Nephron (organoid): ENCODE results near the gene FIBP.

Source experiments
- H3K27ac Mint-ChIP-seq, 3 experiments: 2 replicates each; pipeline ENCODE4 v1.8.0; 2020; ENCODE audit warnings: mixed read lengths in 3 of 3, mild to moderate bottlenecking in 2 of 3, moderate library complexity in 1 of 3
- H3K27me3 Mint-ChIP-seq: 2 replicates; pipeline ENCODE4 v1.8.0; 2021; ENCODE audit warnings: low read depth, mild to moderate bottlenecking, moderate library complexity, mixed read lengths
- H3K36me3 Mint-ChIP-seq: 2 replicates; pipeline ENCODE4 v1.8.0; 2020; ENCODE audit warnings: low read depth, mixed read lengths
- H3K4me1 Mint-ChIP-seq: 2 replicates; pipeline ENCODE4 v1.8.0; 2020; ENCODE audit warnings: mixed read lengths
- H3K4me3 Mint-ChIP-seq, 3 experiments: 2 replicates each; pipeline ENCODE4 v1.8.0; 2020; ENCODE audit warnings: mild to moderate bottlenecking in 3 of 3, mixed read lengths in 3 of 3, moderate library complexity in 2 of 3
- H3K9me3 Mint-ChIP-seq: 2 replicates; pipeline ENCODE4 v1.8.0; 2020; ENCODE audit warnings: mixed read lengths
- TF ChIP-seq, protein P1 (sequence below), 3 experiments: fragments of 200-600 bp; sonication (generic); IDR thresholded peaks; one replicate each; pipeline ENCODE4 v1.5.0; 2021; ENCODE audit warnings: antibody characterized with exemption in 3 of 3; ENCODE audit not compliant: unreplicated experiment in 3 of 3

Gene FIBP

GRCh38 chr11:65888163-65888814 lies at the start of gene FIBP:
Gene FIBP (minus strand): TSS chr11:65888471. CDS start chr11:65888418, 53 bp downstream.
- H3K9me3 Mint-ChIP-seq = no peaks in the 10 kb centered on the region
- peaks cover 20% of the 10 kb centered on the region for H3K36me3 Mint-ChIP-seq
- TF ChIP-seq, protein P1, sequence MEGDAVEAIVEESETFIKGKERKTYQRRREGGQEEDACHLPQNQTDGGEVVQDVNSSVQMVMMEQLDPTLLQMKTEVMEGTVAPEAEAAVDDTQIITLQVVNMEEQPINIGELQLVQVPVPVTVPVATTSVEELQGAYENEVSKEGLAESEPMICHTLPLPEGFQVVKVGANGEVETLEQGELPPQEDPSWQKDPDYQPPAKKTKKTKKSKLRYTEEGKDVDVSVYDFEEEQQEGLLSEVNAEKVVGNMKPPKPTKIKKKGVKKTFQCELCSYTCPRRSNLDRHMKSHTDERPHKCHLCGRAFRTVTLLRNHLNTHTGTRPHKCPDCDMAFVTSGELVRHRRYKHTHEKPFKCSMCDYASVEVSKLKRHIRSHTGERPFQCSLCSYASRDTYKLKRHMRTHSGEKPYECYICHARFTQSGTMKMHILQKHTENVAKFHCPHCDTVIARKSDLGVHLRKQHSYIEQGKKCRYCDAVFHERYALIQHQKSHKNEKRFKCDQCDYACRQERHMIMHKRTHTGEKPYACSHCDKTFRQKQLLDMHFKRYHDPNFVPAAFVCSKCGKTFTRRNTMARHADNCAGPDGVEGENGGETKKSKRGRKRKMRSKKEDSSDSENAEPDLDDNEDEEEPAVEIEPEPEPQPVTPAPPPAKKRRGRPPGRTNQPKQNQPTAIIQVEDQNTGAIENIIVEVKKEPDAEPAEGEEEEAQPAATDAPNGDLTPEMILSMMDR (IDR thresholded peaks at IDR 0.05; ENCODE audit: unreplicated experiment in 3 of 3) = peak; percentile 68 to 86 (median 84)
- peak within 1 kb of the TSS; percentile 92 to 98 (median 97) for H3K27ac Mint-ChIP-seq
- H3K4me3 Mint-ChIP-seq = peak within 1 kb of the TSS; percentile 88 to 92 (median 90)
- peaks cover 5% of the 10 kb centered on the region for H3K27me3 Mint-ChIP-seq
- H3K4me1 Mint-ChIP-seq = peaks cover 46% of the 10 kb centered on the region

DNA sequence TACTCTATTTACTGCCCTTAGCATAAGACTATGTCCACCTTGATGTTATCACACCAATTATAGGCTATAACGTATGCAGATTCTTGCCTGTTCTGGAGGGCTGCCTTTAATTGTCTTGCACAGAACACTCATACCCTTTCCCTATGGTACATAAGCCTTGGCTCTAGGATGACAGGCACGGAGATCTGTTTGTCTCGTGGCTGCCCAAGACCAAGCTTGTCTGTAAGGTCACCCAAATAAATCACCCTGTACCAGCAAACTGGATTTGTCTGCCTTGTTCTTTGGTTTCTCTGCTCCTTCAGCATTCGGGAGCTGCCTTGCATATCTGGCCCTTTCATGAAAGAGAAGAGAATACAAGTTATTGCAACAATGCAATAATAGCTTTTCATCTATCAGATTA lies 49.5 kb upstream of the FIBP start:
- Mint-ChIP-seq H3K4me3 (no peak overlapping the region), H3K27me3 (peaks cover 18% of the 10 kb centered on the region), H3K4me1 (peaks cover 12% of the 10 kb centered on the region), H3K36me3 (no peaks in the 10 kb centered on the region), H3K9me3 (no peaks in the 10 kb centered on the region), H3K27ac (peak overlapping the region in 1 of 3 experiments; percentile 20)
- TF ChIP-seq, protein P1 (IDR thresholded peaks at IDR 0.05; ENCODE audit: unreplicated experiment in 3 of 3) = no peak

DNA sequence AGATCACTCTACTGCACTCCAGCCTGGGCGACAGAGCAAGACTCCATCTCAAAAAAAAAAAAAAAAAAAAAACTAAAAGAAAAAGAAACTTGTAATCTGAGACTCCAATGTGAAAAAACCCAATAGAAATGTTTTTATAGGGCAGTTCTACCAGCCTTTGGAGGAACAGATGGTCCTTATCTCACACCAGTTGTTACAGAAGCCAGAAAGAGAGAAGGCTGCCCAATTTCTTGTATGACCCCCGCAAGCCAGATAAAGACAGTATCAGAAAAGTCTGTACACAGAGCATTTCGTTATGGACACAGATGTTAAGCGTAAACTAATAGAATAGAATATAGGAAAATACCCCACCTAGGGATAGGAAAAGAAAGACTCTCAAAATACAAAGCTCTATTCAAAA lies 45.7 kb upstream of the FIBP start:
- no peaks in the 10 kb centered on the region for H3K36me3 Mint-ChIP-seq
- no peaks in the 10 kb centered on the region for H3K9me3 Mint-ChIP-seq
- TF ChIP-seq, protein P1 (IDR thresholded peaks at IDR 0.05; ENCODE audit: unreplicated experiment in 3 of 3) = no peak
- no peak overlapping the region for H3K4me3 Mint-ChIP-seq
- H3K4me1 Mint-ChIP-seq = peaks cover 6% of the 10 kb centered on the region
- peak overlapping the region; percentile 52 to 79 (median 59) for H3K27ac Mint-ChIP-seq
- peaks cover 9% of the 10 kb centered on the region for H3K27me3 Mint-ChIP-seq

- H3K4me3 Mint-ChIP-seq = no peak overlapping the region
- H3K4me1 Mint-ChIP-seq = peaks cover 6% of the 10 kb centered on the region
- H3K9me3 Mint-ChIP-seq = no peaks in the 10 kb centered on the region
- no peaks in the 10 kb centered on the region for H3K36me3 Mint-ChIP-seq
- TF ChIP-seq, protein P1 (IDR thresholded peaks at IDR 0.05; ENCODE audit: unreplicated experiment in 3 of 3) = no peak
- H3K27me3 Mint-ChIP-seq = peaks cover 5% of the 10 kb centered on the region
- H3K27ac Mint-ChIP-seq = no peak overlapping the region
Observed at GRCh38 chr11:65932558-65932919, 44.3 kb upstream of the FIBP start.

- no peaks in the 10 kb centered on the region for H3K9me3 Mint-ChIP-seq
- TF ChIP-seq, protein P1 (IDR thresholded peaks at IDR 0.05; ENCODE audit: unreplicated experiment in 3 of 3) = no peak
- peaks cover 6% of the 10 kb centered on the region for H3K4me1 Mint-ChIP-seq
- no peaks in the 10 kb centered on the region for H3K27me3 Mint-ChIP-seq
- no peaks in the 10 kb centered on the region for H3K36me3 Mint-ChIP-seq
- no peak overlapping the region for H3K27ac Mint-ChIP-seq
- H3K4me3 Mint-ChIP-seq = no peak overlapping the region
Observed at GRCh38 chr11:65931773-65932557, 43.7 kb upstream of the FIBP start.
